ENCODE measurements around the gene ST8SIA5.

Gene ST8SIA5

DNA sequence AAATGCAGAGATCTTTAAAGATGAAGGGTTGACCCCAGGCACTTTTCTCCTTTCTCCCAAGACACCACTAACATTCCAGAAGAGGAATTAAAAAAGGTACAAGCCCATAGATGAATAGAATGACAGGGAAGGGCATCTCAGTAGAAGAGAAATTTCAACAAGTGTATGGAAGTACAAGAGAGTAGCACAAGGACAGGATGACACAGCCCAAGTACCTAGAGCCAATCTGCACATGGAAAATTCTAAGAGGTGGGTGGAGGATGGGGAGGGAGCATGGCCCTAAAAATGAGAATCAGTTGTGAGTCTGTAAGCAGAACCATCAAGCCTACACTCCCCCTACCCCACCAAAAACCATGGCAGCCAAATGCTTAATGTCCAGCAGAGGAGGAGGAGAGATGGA, 60.2 kb downstream of the ST8SIA5 start:
- H3K27me3 Mint-ChIP-seq (ENCODE audit: low read depth, poor library complexity), result peaks cover 13% of the 10 kb centered on the region
- DNase-seq, result no peak

GRCh38 chr18:46696268-46696667, 60.6 kb downstream of the ST8SIA5 start:
- Mint-ChIP-seq H3K36me3 (ENCODE audit: low read depth) (peaks cover 4% of the 10 kb centered on the region), H3K4me1 (peaks cover 15% of the 10 kb centered on the region), H3K4me3 (no peak overlapping the region), H3K9me3 (peaks cover 7% of the 10 kb centered on the region), H3K27me3 (ENCODE audit: low read depth, poor library complexity) (peaks cover 13% of the 10 kb centered on the region), H3K27ac (no peak overlapping the region)
- no peak for DNase-seq
- TF ChIP-seq, protein P1, sequence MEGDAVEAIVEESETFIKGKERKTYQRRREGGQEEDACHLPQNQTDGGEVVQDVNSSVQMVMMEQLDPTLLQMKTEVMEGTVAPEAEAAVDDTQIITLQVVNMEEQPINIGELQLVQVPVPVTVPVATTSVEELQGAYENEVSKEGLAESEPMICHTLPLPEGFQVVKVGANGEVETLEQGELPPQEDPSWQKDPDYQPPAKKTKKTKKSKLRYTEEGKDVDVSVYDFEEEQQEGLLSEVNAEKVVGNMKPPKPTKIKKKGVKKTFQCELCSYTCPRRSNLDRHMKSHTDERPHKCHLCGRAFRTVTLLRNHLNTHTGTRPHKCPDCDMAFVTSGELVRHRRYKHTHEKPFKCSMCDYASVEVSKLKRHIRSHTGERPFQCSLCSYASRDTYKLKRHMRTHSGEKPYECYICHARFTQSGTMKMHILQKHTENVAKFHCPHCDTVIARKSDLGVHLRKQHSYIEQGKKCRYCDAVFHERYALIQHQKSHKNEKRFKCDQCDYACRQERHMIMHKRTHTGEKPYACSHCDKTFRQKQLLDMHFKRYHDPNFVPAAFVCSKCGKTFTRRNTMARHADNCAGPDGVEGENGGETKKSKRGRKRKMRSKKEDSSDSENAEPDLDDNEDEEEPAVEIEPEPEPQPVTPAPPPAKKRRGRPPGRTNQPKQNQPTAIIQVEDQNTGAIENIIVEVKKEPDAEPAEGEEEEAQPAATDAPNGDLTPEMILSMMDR (IDR thresholded peaks at IDR 0.05), result no peak

More for the DNA sequence above, 60.2 kb downstream of the ST8SIA5 start:
- TF ChIP-seq, protein P1 (IDR thresholded peaks at IDR 0.05), result no peak
- H3K4me1 Mint-ChIP-seq, result peaks cover 19% of the 10 kb centered on the region
- H3K36me3 Mint-ChIP-seq (ENCODE audit: low read depth), result peaks cover 4% of the 10 kb centered on the region
- no peak overlapping the region for H3K4me3 Mint-ChIP-seq
- H3K9me3 Mint-ChIP-seq, result peaks cover 7% of the 10 kb centered on the region
- no peak overlapping the region for H3K27ac Mint-ChIP-seq

DNA sequence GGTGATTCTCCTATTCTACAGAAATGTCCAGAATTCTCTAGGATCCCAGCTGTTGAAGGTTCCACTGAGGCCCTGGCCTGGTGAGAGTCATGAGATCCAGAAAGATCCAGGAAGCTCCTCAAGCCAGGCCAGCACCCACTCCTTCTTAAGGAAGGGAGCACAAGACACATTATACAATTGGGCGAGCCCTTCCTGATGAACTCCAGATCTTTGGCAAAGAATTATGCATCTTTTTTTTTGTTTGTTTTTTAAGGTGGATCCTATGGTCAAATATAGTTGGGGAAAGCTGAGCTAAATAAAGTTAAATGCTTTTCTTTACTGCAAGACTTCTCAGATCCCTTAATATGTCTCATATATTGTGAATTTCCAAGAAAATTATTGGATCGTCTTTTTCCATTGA, 62.9 kb downstream of the ST8SIA5 start:
- DNase-seq, result no peak
- TF ChIP-seq, protein P1 (IDR thresholded peaks at IDR 0.05), result no peak
- H3K4me1 Mint-ChIP-seq, result no peaks in the 10 kb centered on the region
- no peak overlapping the region for H3K4me3 Mint-ChIP-seq
- no peak overlapping the region for H3K27ac Mint-ChIP-seq
- peaks cover 16% of the 10 kb centered on the region for H3K27me3 Mint-ChIP-seq (ENCODE audit: low read depth, poor library complexity)
- H3K9me3 Mint-ChIP-seq, result peaks cover 7% of the 10 kb centered on the region
- H3K36me3 Mint-ChIP-seq (ENCODE audit: low read depth), result peaks cover 4% of the 10 kb centered on the region

- Mint-ChIP-seq H3K4me1 (no peaks in the 10 kb centered on the region), H3K27ac (no peak overlapping the region), H3K4me3 (no peak overlapping the region), H3K9me3 (no peaks in the 10 kb centered on the region), H3K27me3 (ENCODE audit: low read depth, poor library complexity) (peaks cover 17% of the 10 kb centered on the region), H3K36me3 (ENCODE audit: low read depth) (no peaks in the 10 kb centered on the region)
- TF ChIP-seq, protein P1 (IDR thresholded peaks at IDR 0.05), result no peak
- DNase-seq, result no peak
Observed at GRCh38 chr18:46688853-46689525, 67.9 kb downstream of the ST8SIA5 start.

DNA sequence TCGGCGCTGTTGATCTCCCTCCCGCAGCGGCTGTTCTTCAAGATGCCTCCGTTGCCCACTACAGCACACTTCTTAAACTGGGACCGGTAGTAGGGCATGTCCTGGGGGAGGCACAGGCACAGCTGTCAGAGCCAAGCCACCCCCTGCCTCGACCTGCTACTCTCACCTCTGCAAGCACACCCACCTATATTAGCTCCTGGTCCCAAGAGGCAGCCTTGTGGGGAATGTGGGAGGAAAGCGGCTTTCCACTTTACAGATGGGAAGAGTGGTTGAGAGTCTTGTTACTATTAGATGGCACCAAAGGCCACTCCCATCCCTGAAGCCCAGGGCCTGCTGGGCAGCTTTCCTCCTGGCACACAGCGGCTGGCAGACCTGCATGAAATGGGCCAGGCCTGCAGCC, 70.7 kb downstream of the ST8SIA5 start:
- Mint-ChIP-seq H3K36me3 (ENCODE audit: low read depth) (no peaks in the 10 kb centered on the region), H3K9me3 (no peaks in the 10 kb centered on the region), H3K4me3 (no peak overlapping the region), H3K4me1 (no peaks in the 10 kb centered on the region), H3K27ac (no peak overlapping the region), H3K27me3 (ENCODE audit: low read depth, poor library complexity) (peaks cover 17% of the 10 kb centered on the region)
- TF ChIP-seq, protein P1 (IDR thresholded peaks at IDR 0.05), result no peak
- no peak for DNase-seq

- H3K27ac Mint-ChIP-seq, result no peak overlapping the region
- no peak for DNase-seq
- H3K4me3 Mint-ChIP-seq, result no peak overlapping the region
- H3K36me3 Mint-ChIP-seq (ENCODE audit: low read depth), result no peaks in the 10 kb centered on the region
- TF ChIP-seq, protein P1 (IDR thresholded peaks at IDR 0.05), result no peak
- no peaks in the 10 kb centered on the region for H3K9me3 Mint-ChIP-seq
- peaks cover 24% of the 10 kb centered on the region for H3K27me3 Mint-ChIP-seq (ENCODE audit: low read depth, poor library complexity)
- H3K4me1 Mint-ChIP-seq, result peaks cover 7% of the 10 kb centered on the region
Observed at GRCh38 chr18:46683252-46683651, 73.6 kb downstream of the ST8SIA5 start.
